GM19025 (cell line): ENCODE results near the gene GPR17.

Source experiments
- ATAC-seq: cut with Tn5 transposase; IDR thresholded peaks from one replicate; pipeline ENCODE4 v1.9.1; 2021; ENCODE audit warnings: mild to moderate bottlenecking, low read depth, moderate library complexity; ENCODE audit not compliant: unreplicated experiment

GPR17 gene

DNA sequence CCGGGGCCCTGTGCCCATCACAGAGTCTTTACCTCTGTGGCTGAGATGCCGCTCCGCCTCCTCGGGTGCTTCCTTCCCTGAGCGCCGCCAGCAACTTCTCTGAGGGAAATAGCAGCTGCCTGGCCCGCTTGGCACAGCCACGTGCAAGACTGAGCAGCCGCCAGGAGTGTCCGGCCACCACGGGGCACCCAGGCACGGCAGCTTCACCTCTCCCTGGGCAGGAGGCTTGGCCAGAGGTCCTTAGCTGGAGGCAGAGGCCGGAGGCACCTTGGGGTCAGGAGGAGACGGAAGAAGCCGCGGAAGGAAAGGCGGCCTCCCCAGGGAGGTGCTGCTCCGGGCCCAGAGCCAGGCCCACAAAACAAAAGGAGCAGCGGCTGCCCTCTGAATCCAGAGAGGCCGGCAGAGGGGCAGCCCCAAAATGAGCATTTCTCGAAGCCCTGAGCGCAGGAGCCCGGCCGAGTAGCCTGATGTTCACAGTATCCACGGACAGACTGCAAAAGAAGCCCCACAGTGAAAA, 35.4 kb downstream of the GPR17 start:
- no peak for ATAC-seq

GRCh38 chr2:127681976-127682857, 36.3 kb downstream of the GPR17 start:
- ATAC-seq, result no peak

DNA sequence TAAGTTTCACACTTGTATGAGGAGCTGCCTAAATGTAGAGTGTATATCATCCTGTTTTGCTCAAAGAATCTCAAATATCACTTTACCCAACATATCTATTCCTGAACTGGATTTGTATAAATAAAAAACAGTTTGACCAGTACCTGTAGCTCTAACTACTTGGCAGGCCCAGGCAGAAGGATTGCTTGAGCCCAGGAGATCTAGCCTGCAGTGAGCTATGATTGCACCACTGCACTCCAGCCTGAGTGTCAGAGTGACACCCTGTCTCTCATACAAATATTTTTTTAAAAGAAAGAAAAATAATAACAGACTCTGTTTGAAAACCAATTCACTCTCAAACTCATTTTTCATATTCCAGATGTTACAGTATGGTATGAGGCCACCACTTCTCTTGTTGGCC, 37.1 kb downstream of the GPR17 start:
- no peak for ATAC-seq

- ATAC-seq, result no peak
Measured at GRCh38 chr2:127683757-127684156, 37.8 kb downstream of the GPR17 start.

DNA sequence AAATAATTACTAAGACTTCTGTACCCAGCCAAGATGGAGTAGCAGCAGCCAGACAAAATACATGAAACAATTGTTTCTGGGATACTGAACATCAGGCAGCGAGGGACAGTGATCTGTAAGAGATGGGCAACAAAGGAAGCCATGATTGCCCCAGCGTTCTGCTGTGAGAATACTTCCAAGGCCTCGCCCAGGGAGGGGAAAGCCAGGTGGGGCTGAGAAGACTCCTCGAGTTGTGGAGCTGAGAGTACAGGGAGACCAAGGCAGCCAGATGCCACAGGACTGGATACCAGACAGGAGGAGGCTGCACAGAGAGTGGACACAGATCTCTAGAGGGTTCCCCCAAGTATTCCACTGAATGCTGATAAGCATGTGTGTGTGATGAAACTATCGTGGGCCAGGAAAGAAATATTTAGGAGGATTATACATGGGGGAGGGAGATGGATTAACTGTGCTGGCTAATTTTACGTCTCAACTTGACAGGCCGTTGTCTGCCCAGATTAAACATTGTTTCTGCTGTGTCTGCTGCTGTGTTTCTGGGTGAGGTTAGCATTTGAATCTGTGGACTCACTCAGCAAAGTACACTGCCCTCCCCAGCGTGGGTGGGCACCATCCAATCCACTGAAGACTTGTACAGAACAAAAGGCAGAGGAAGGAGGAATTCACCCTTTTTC, 39.6 kb downstream of the GPR17 start:
- no peak for ATAC-seq

- no peak for ATAC-seq
Measured at GRCh38 chr2:127688405-127688804, 42.5 kb downstream of the GPR17 start.

GRCh38 chr2:127690696-127691095, 44.7 kb downstream of the GPR17 start:
- ATAC-seq, result no peak

DNA sequence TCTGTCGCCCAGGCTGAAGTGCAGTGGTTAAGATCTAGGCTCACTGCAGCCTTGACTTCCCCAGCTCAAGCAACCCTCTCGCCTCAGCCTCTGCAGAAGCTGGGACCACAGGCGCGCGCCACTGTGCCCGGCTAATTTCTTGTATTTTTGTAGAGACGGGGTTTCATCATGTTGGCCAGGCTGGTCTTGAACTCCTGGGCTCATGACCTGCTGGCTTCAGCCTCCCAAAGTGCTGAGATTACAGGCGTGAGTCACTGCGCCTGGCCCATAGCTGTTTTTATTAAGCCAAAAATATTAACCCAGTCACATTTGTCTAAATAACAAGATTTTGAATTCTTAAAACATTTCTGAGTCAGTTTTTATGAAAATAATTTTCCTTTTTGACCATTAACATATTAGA, 49.0 kb downstream of the GPR17 start:
- ATAC-seq, result no peak

- ATAC-seq, result no peak
Measured at GRCh38 chr2:127695491-127696472, 49.8 kb downstream of the GPR17 start.

- no peak for ATAC-seq
Measured at GRCh38 chr2:127697482-127698180, 51.7 kb downstream of the GPR17 start.

DNA sequence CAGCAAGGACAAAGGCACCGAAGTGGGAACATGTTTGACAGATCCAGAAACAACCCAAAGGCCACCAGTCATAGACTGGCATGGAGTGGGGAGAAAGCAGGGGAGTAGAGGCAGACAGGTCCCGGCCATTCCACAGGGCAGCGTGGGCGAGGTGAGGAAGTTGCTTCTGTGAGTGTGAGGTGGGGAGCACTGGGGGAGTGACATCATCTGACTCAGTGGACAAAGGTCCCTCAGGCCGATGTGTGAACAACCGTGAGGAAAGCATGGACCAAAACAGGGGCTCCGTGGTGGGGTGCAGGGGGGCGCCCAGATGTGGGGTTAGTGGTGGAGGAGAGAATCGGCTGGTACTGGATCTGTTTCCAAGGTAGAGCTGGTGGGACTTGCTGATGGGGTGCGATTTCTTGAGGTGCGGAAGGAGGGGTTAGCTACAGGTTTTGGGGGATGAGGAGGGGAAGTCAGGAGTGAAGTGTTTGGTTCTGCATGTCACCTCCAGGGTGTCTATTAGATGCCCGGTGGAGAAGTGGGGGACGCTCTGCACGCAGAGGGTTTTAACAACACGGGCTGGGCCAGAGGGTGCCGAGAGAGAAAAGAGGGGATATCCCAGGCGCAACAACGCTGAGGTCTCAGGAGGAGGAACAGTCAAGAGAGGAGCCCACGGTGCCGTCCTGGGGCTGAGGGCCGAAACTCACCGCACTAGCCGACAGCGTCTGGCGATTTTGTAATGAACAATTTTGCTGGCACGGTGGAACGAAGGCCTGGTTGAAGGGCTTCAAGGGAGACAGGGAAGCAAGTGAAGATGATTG, 52.8 kb downstream of the GPR17 start:
- ATAC-seq, result no peak

GRCh38 chr2:127700527-127701192, 54.7 kb downstream of the GPR17 start:
- ATAC-seq, result peak; percentile 42

DNA sequence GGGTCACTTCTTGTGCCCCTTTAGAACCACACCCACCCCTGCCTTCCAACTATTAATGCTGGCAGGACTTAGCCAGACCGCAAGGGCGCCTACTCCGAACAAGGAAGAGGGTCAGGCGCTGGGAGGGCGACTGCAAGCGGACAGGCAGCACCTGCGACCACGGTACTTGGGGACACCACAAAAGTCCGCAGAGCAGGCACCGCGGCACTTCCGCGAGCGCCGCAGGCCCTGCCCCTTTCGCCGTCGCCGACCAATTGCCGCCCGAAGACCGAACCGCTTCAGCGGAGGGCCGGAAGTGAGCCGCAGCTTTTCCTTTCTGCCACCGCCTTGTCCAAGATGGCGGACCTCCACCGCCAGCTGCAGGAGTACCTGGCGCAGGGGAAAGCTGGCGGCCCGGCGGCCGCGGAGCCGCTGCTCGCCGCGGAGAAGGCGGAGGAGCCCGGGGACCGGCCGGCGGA, 55.3 kb downstream of the GPR17 start, which contains the start of gene SFT2D3:
Gene SFT2D3, plus strand, starts transcription at position 305 of the 458 bp plus-strand sequence. Its CDS starts 32 bp downstream, at position 337.
- ATAC-seq, result peak; percentile 59

DNA sequence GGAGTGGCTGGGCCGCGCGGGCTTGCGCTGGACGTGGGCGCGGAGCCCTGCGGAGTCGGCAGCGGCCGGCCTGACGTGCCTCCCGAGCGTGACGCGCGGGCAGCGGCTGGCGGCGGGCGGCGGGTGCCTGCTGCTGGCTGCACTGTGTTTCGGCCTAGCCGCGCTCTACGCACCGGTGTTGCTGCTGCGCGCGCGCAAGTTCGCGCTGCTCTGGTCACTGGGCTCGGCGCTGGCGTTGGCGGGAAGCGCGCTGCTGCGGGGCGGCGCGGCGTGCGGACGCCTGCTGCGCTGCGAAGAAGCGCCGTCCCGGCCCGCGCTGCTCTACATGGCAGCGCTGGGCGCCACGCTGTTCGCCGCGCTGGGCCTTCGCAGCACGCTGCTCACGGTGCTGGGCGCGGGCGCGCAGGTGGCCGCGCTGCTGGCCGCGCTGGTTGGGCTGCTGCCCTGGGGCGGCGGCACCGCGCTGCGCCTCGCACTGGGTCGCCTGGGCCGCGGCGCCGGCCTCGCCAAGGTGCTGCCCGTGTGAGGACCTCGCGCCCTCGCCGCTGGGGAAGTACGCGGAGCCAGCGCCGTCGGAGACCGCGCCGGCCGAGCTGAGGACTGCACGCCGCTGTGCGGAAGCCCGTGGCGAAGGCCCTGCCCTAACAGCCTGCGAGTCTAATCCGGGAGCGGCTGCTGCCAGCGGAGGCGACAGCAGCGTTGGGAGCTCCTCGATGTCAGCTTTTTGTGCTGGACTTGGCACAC, 55.9 kb downstream of the GPR17 start:
- peak; percentile 45 for ATAC-seq
